ENCODE measurements around the gene TMEM225. TPM values are rescaled to one million over a fixed set of nuclear protein-coding genes. Genes with fewer than 3 reads are reported as not detected.

TMEM225 gene, protein sequence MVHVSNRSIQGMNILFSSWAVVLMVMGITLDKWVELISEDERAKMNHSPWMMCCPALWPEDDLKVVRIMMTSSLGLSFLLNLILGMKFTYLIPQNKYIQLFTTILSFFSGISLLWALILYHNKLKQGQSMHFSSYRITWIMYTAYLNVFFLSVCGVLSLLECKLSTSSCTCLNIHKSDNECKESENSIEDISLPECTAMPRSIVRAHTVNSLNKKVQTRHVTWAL
- total RNA-seq (ENCODE audit: low replicate concordance): not detected in 2 replicates

DNA sequence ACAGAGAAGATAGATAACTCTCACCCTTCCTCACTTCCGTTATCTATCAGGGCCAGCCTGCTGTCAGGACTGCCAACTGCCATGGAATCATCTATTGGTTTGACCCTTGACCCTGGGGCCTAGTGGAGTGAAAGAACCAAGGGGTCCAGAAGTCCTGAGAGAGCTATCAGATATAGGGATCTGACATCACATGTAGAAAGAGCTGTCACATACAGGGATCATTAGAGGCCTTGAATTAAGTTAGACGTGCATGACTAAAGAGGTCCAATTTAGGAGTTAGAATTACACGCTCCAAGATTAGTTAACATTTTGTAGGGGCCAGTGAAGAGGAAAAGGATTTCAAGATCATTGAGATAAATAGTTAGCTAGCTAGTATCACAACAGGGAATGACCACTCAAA, at the start of gene TMEM225:
TSS of gene TMEM225 (minus strand) at position 101 of the 400 bp plus-strand sequence. CDS start 245 bp downstream, outside the sequence.
- Histone ChIP-seq H3K4me3 (no peak within 1 kb of the TSS), H3K79me2 (ENCODE audit: low read depth) (no peaks in the 10 kb centered on the region), H3K9ac (no peak within 1 kb of the TSS), H3K9me3 (ENCODE audit: low read depth) (no peaks in the 10 kb centered on the region), H3F3A (ENCODE audit: low read depth) (no peaks in the 10 kb centered on the region), H2AFZ (replicated peaks) (no peak within 1 kb of the TSS), H3K4me1 (no peaks in the 10 kb centered on the region), H3K27me3 (no peaks in the 10 kb centered on the region), H3K36me3 (no peaks in the 10 kb centered on the region), H3K4me2 (no peak within 1 kb of the TSS), H4K20me1 (ENCODE audit: low read depth) (no peaks in the 10 kb centered on the region), H3K27ac (no peak within 1 kb of the TSS)
- no peak for DNase-seq (ENCODE audit: low spot score)
- no peaks in the 10 kb centered on the region for H3K4me1 Mint-ChIP-seq
- TF ChIP-seq EZH2 (IDR thresholded peaks at IDR 0.05) (no peak), EZH2phosphoT487 (IDR thresholded peaks at IDR 0.05) (no peak)
- TF ChIP-seq, protein P1, sequence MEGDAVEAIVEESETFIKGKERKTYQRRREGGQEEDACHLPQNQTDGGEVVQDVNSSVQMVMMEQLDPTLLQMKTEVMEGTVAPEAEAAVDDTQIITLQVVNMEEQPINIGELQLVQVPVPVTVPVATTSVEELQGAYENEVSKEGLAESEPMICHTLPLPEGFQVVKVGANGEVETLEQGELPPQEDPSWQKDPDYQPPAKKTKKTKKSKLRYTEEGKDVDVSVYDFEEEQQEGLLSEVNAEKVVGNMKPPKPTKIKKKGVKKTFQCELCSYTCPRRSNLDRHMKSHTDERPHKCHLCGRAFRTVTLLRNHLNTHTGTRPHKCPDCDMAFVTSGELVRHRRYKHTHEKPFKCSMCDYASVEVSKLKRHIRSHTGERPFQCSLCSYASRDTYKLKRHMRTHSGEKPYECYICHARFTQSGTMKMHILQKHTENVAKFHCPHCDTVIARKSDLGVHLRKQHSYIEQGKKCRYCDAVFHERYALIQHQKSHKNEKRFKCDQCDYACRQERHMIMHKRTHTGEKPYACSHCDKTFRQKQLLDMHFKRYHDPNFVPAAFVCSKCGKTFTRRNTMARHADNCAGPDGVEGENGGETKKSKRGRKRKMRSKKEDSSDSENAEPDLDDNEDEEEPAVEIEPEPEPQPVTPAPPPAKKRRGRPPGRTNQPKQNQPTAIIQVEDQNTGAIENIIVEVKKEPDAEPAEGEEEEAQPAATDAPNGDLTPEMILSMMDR (IDR thresholded peaks at IDR 0.05): no peak
- no peaks in the 10 kb centered on the region for H3K9me3 Mint-ChIP-seq
- H3K27ac Mint-ChIP-seq: no peak within 1 kb of the TSS
- H3K36me3 Mint-ChIP-seq: no peaks in the 10 kb centered on the region
- H3K27me3 Mint-ChIP-seq (ENCODE audit: insufficient read depth, low read depth): peaks cover 2% of the 10 kb centered on the region
- no peak within 1 kb of the TSS for H3K4me3 Mint-ChIP-seq

DNA sequence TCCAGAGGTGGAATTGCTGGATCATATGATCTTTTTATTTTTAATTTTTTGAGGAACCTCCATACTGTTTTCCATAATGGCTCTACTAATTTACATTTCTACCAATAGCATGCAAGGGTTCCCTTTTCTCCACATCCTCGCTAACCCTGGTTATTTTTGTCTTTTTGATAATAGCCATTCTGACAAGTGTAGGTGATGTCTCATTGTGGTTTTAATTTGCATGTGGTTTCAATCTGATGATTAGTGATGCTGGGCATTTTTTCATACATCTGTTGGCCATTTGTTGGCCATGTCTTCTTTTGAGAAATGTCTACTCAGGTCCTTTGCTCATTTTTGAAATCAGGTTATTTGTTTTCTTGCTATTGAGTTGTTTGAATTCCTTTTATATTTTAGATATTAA, 38.6 kb upstream of the TMEM225 start:
- no peaks in the 10 kb centered on the region for H3K27me3 Mint-ChIP-seq (ENCODE audit: insufficient read depth, low read depth)
- H3K4me3 Mint-ChIP-seq: no peak overlapping the region
- Histone ChIP-seq H4K20me1 (ENCODE audit: low read depth) (no peaks in the 10 kb centered on the region), H3K27me3 (no peaks in the 10 kb centered on the region), H3K4me2 (no peak overlapping the region), H3F3A (ENCODE audit: low read depth) (no peaks in the 10 kb centered on the region), H3K27ac (no peak overlapping the region), H3K79me2 (ENCODE audit: low read depth) (no peaks in the 10 kb centered on the region), H3K4me1 (no peaks in the 10 kb centered on the region), H3K9me3 (ENCODE audit: low read depth) (no peaks in the 10 kb centered on the region), H2AFZ (replicated peaks) (no peak overlapping the region), H3K4me3 (no peak overlapping the region), H3K36me3 (no peaks in the 10 kb centered on the region), H3K9ac (no peak overlapping the region)
- no peaks in the 10 kb centered on the region for H3K9me3 Mint-ChIP-seq
- no peaks in the 10 kb centered on the region for H3K36me3 Mint-ChIP-seq
- no peak for DNase-seq (ENCODE audit: low spot score)
- H3K27ac Mint-ChIP-seq: no peak overlapping the region
- TF ChIP-seq, protein P1 (IDR thresholded peaks at IDR 0.05): no peak
- TF ChIP-seq EZH2phosphoT487 (IDR thresholded peaks at IDR 0.05) (no peak), EZH2 (IDR thresholded peaks at IDR 0.05) (no peak)
- no peaks in the 10 kb centered on the region for H3K4me1 Mint-ChIP-seq

DNA sequence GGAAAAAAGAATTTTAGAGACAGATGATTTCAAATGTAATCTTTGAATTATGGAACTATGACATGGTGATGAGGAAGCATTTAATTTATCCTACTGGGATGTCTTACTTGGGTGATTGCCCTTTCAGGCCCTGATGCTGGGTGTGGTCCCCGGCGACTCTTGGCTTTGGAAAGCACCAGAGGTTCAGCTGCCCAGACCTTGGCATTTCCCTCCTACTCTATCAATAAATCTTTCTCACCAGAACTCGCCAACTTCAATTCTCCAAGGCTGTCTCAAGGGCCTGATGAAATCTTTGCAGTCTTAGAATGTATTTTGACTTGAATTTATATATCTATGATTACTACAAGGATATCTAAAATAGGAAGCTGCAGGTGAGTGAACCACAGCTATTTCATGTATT, 35.5 kb upstream of the TMEM225 start:
- Histone ChIP-seq H3K4me3 (no peak overlapping the region), H3K36me3 (no peaks in the 10 kb centered on the region), H3K9ac (no peak overlapping the region), H3K27me3 (no peaks in the 10 kb centered on the region), H3K4me2 (no peak overlapping the region), H4K20me1 (ENCODE audit: low read depth) (no peaks in the 10 kb centered on the region), H3K9me3 (ENCODE audit: low read depth) (no peaks in the 10 kb centered on the region), H3K27ac (no peak overlapping the region), H3F3A (ENCODE audit: low read depth) (no peaks in the 10 kb centered on the region), H2AFZ (replicated peaks) (no peak overlapping the region), H3K4me1 (no peaks in the 10 kb centered on the region), H3K79me2 (ENCODE audit: low read depth) (no peaks in the 10 kb centered on the region)
- no peaks in the 10 kb centered on the region for H3K27me3 Mint-ChIP-seq (ENCODE audit: insufficient read depth, low read depth)
- H3K4me1 Mint-ChIP-seq: no peaks in the 10 kb centered on the region
- TF ChIP-seq, protein P1 (IDR thresholded peaks at IDR 0.05): no peak
- no peak overlapping the region for H3K4me3 Mint-ChIP-seq
- H3K9me3 Mint-ChIP-seq: no peaks in the 10 kb centered on the region
- H3K36me3 Mint-ChIP-seq: no peaks in the 10 kb centered on the region
- no peak overlapping the region for H3K27ac Mint-ChIP-seq
- DNase-seq (ENCODE audit: low spot score): no peak
